Measurements from ENCODE around the gene PPP2R2B.

- no peak for TF ChIP-seq POLR2AphosphoS5 (IDR thresholded peaks at IDR 0.05; ENCODE audit: low read depth)
- TF ChIP-seq CTCF (IDR thresholded peaks at IDR 0.05; ENCODE audit: insufficient read depth, low read length), result no peak
- no peak for TF ChIP-seq REST (IDR thresholded peaks at IDR 0.05; ENCODE audit: insufficient replicate concordance, low read depth)
- no peak for TF ChIP-seq GABPA (IDR thresholded peaks at IDR 0.05; ENCODE audit: low read depth)
- no peak for TF ChIP-seq SPI1 (IDR thresholded peaks at IDR 0.05; ENCODE audit: borderline replicate concordance, low read depth)
These were observed 97.4 kb downstream of the PPP2R2B start for GRCh38 chr5:146781157-146781556.
